Thyroid gland (tissue), 4 donors: Measurements from ENCODE around the gene ADGRF4.

Experiments
- CTCF ChIP-seq, 6 experiments: fragments of 200-600 bp in 3 of 6; fragments of 450-650 bp in 3 of 6; sonication (generic) in 3 of 6; IDR thresholded peaks; one replicate each; pipeline ENCODE4 v1.5.1; 2016 to 2019; ENCODE audit warnings: antibody characterized with exemption in 6 of 6, mild to moderate bottlenecking in 2 of 6, inconsistent platforms in 1 of 6, moderate library complexity in 1 of 6
- POLR2A ChIP-seq, 2 donors: fragments of 450-650 bp; IDR thresholded peaks; one replicate each; pipeline ENCODE4 v1.6.1; 2017; ENCODE audit warnings: antibody characterized with exemption in 2 of 2, mild to moderate bottlenecking in 2 of 2, moderate library complexity in 1 of 2

- no peak for TF ChIP-seq POLR2A (IDR thresholded peaks at IDR 0.05)
- no peak for TF ChIP-seq CTCF (IDR thresholded peaks at IDR 0.05)
Measured at GRCh38 chr6:47680051-47680450, 18.3 kb upstream of the ADGRF4 start.
